Nephron progenitor cell (in vitro differentiated cells): ENCODE results near the gene ASB12.

ENCODE experiments used
- DNase-seq: peaks from one replicate; pipeline ENCODE4 v3.0.0; 2021
- H3K27ac Mint-ChIP-seq: 2 replicates; pipeline ENCODE4 v1.8.0; 2021; ENCODE audit warnings: mild to moderate bottlenecking, moderate library complexity, mixed read lengths
- H3K27me3 Mint-ChIP-seq: 2 replicates; pipeline ENCODE4 v1.8.0; 2021; ENCODE audit warnings: mild to moderate bottlenecking, low read depth, mixed read lengths; ENCODE audit not compliant: poor library complexity
- H3K36me3 Mint-ChIP-seq: 2 replicates; pipeline ENCODE4 v1.8.0; 2021; ENCODE audit warnings: low read depth, mixed read lengths
- H3K4me1 Mint-ChIP-seq: 2 replicates; pipeline ENCODE4 v1.8.0; 2021; ENCODE audit warnings: mixed read lengths
- H3K4me3 Mint-ChIP-seq: 2 replicates; pipeline ENCODE4 v1.8.0; 2021; ENCODE audit warnings: mild to moderate bottlenecking, moderate library complexity, mixed read lengths
- H3K9me3 Mint-ChIP-seq: 2 replicates; pipeline ENCODE4 v1.8.0; 2021; ENCODE audit warnings: mild to moderate bottlenecking, moderate library complexity, mixed read lengths
- CTCF ChIP-seq: fragments of 200-600 bp; sonication (generic); IDR thresholded peaks from 2 replicates; pipeline ENCODE4 v1.5.0; 2021; ENCODE audit warnings: antibody characterized with exemption

The ASB12 gene

GRCh38 chrX:64190136-64190740 lies 40.2 kb downstream of the ASB12 start:
- Mint-ChIP-seq H3K36me3 (peaks cover 37% of the 10 kb centered on the region), H3K9me3 (peaks cover 48% of the 10 kb centered on the region), H3K27me3 (no peaks in the 10 kb centered on the region), H3K4me1 (peaks cover 4% of the 10 kb centered on the region), H3K27ac (no peak overlapping the region), H3K4me3 (no peak overlapping the region)
- DNase-seq: no peak
- TF ChIP-seq CTCF: no peak

- no peak for TF ChIP-seq CTCF
- H3K4me3 Mint-ChIP-seq: no peak overlapping the region
- peaks cover 33% of the 10 kb centered on the region for H3K36me3 Mint-ChIP-seq
- no peaks in the 10 kb centered on the region for H3K4me1 Mint-ChIP-seq
- no peaks in the 10 kb centered on the region for H3K27me3 Mint-ChIP-seq
- peaks cover 45% of the 10 kb centered on the region for H3K9me3 Mint-ChIP-seq
- H3K27ac Mint-ChIP-seq: no peak overlapping the region
- DNase-seq: no peak
Observed at GRCh38 chrX:64188901-64189300, 41.5 kb downstream of the ASB12 start.

- no peak for TF ChIP-seq CTCF
- Mint-ChIP-seq H3K4me1 (no peaks in the 10 kb centered on the region), H3K27me3 (no peaks in the 10 kb centered on the region), H3K27ac (no peak overlapping the region), H3K9me3 (peaks cover 37% of the 10 kb centered on the region), H3K36me3 (peaks cover 26% of the 10 kb centered on the region), H3K4me3 (no peak overlapping the region)
- DNase-seq: no peak
Observed at GRCh38 chrX:64187762-64188150, 42.7 kb downstream of the ASB12 start.

GRCh38 chrX:64186974-64187761 lies 43.2 kb downstream of the ASB12 start:
- H3K27ac Mint-ChIP-seq: no peak overlapping the region
- H3K9me3 Mint-ChIP-seq: peaks cover 37% of the 10 kb centered on the region
- no peak overlapping the region for H3K4me3 Mint-ChIP-seq
- peaks cover 24% of the 10 kb centered on the region for H3K36me3 Mint-ChIP-seq
- TF ChIP-seq CTCF: no peak
- no peaks in the 10 kb centered on the region for H3K27me3 Mint-ChIP-seq
- DNase-seq: no peak
- no peaks in the 10 kb centered on the region for H3K4me1 Mint-ChIP-seq

GRCh38 chrX:64184396-64184795 lies 46.0 kb downstream of the ASB12 start:
- no peak overlapping the region for H3K4me3 Mint-ChIP-seq
- H3K27me3 Mint-ChIP-seq: no peaks in the 10 kb centered on the region
- peaks cover 21% of the 10 kb centered on the region for H3K9me3 Mint-ChIP-seq
- DNase-seq: no peak
- H3K27ac Mint-ChIP-seq: no peak overlapping the region
- peaks cover 6% of the 10 kb centered on the region for H3K36me3 Mint-ChIP-seq
- H3K4me1 Mint-ChIP-seq: no peaks in the 10 kb centered on the region
- no peak for TF ChIP-seq CTCF

GRCh38 chrX:64182208-64182607 lies 48.2 kb downstream of the ASB12 start:
- Mint-ChIP-seq H3K27me3 (no peaks in the 10 kb centered on the region), H3K9me3 (peaks cover 23% of the 10 kb centered on the region), H3K4me1 (no peaks in the 10 kb centered on the region)

More at GRCh38 chrX:64182208-64182607, 48.2 kb downstream of the ASB12 start:
- no peak for DNase-seq
- TF ChIP-seq CTCF: no peak
- H3K4me3 Mint-ChIP-seq: no peak overlapping the region
- H3K27ac Mint-ChIP-seq: peak overlapping the region; percentile 59
- no peaks in the 10 kb centered on the region for H3K36me3 Mint-ChIP-seq
